NCI-H146 treated with DMSO at 0.1 percent for 48 hours (cell line): Measurements from ENCODE around the gene SHOC1.
"Not testable (repeated sequence)": the region's sequence is repeated elsewhere in the genome, so short reads cannot be mapped to it uniquely, and the experiment has no call there.

Experiments
- DNase-seq: peaks from one replicate; lab custom pipeline; 2025; ENCODE audit not compliant: unreplicated experiment; lab: John Stamatoyannopoulos, UW

The SHOC1 gene

DNA sequence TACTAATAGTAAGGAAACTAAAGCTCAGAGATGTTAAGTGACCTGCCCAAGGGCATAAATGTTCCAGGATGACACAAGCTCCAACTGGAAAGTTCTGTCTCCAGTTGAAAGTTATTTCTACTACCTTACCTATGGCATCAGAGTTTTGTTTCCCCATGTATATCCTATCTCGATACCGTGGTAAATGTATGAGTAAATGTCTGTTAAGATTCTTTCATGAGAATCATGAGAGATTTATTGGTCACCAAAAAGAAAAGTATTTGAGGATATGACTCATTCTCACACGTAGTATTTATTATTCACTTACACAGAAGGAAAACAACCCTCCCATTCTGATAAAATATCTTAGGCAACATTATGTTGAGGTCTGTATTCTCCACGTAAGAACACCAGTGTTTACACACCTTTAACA is 11.1 kb upstream of the SHOC1 start:
- no peak for DNase-seq

DNA sequence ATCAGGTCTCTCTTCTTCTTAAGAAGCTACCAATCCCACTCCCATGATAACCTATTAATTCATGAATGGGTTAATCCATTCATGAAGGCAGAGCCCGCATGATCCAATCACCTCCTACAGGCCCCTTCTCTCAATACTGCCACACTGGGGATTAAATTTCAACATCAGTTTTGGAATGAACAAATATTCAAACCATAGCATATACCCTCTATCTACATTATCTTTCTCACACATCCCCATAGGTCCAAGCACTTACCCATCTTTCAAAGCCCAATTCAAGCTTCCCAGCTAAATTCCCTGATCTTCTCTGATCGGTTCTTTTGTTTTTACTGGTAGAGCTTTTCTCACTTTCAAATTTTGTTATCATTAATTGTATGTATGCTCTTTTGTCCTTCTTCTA is 10.5 kb upstream of the SHOC1 start:
- no peak for DNase-seq

- no peak for DNase-seq
Observed at GRCh38 chr9:111804636-111805035, 9.9 kb upstream of the SHOC1 start.

DNA sequence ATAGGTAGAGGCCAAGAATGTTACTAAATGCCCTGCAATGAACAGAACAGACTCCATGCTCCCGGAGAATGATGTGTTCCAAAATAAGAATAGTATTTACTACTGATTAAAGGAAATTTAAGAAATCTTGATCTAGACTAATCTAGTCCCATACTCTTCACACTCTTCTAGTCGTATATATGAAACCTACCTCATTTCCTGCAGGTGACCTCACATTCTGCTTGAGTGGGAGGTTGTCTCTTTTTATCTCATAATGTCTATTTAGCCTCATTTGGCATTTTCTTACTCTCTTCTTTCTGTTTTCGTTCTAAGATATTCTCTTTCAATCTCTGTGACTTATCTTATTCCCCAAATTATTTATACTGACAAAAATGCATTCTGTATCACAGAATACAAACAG is 9.2 kb upstream of the SHOC1 start:
- DNase-seq, result no peak

- DNase-seq, result no peak
Observed at GRCh38 chr9:111799915-111800526, 5.3 kb upstream of the SHOC1 start.

GRCh38 chr9:111799506-111799905 is 4.8 kb upstream of the SHOC1 start:
- DNase-seq, result no peak

DNA sequence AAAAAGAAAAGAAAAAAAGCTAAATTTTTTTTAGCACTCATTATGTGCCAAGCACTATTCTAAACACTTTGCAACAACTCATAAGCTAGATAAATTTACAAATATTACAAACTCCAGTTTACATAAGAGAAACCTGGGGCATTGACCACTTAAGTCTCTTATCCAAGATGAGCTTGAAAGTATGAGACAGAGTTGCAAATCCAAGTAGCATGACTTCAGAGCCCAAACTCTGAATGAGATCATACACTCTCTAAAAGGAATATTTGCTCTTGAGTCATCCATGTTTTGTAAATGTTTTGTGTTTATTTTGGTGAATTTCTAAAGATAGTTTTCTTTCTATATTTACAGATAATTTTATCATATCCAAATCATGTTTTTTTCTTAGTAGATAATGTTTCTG is 4.0 kb upstream of the SHOC1 start:
- DNase-seq, result no peak

- DNase-seq, result no peak
Observed at GRCh38 chr9:111795557-111795839, 761 bp upstream of the SHOC1 start.

DNA sequence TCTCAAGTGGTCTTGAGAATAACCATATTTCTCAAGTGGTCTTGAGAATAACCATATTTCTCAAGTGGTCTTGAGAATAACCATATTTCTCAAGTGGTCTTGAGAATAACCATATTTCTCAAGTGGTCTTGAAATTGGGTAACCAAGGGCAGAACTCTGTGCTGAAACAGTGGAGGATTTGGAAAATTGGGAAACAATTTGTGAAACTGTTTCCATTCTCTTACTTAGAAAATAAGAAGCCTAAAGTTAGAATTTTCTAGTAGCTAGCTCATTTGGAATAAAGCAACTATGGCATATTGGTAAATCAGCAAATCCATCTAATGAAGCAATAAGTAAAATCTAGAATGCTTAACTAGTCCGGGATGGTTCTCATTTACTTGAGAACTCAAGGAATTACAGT is 2.9 kb downstream of the SHOC1 start:
- not testable (repeated sequence) for DNase-seq

GRCh38 chr9:111789881-111790280 is 4.9 kb downstream of the SHOC1 start:
- no peak for DNase-seq

DNA sequence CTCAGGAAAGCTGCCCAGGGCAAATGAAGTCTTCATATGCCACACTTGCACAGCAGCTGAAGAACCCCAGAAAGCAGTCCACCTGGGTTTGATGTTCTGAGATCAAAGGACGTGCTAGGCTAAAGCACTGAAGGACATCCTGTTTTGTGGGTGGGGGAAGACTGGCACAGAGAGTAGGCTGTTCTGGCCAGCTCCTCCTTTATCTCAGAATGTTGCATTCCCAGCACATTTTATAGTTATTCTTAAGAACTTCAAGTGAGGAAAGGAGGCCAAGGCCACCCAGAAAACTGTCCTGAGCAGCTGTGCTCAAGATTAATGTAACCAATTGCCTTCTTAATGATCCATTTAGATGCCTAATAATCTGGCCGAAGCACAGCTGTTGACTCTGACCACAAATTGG is 10.9 kb downstream of the SHOC1 start:
- DNase-seq, result no peak

DNA sequence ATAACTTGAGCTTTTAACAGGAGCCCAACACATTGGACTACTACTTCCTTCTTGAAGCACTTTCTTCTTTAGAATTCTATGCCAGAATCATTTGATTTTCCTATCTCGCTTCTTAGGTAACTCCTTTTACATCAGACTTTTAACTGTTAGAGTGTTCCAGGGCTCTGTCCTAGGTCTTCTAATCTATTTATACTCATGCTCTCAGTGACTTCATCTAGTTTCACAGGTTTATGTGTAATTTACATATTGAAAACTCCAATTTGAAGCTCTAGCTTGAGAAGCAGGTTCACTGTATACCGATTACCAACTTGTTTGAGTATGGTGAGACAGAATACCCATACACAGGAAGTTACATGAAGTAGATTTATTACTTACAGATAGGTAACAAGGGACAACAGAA is 11.3 kb downstream of the SHOC1 start:
- no peak for DNase-seq

DNA sequence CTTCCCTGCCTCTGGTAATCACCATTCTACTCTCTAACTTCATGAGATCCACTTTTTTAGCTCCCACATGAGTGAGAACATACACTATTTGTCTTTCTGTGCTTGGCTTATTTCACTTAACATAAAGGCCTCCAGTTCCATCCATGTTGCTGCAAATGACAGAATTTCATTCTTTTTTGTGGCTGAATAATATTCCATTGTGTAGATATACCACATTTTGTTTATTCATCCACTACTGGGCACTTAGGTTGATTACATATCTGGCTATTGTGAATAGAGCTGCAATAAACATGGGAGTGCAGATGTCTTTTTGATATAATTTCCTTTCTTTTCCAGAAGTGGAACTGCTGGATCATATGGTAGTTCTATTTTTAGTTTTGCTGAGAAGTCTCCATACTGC is 28.7 kb downstream of the SHOC1 start:
- DNase-seq, result no peak

DNA sequence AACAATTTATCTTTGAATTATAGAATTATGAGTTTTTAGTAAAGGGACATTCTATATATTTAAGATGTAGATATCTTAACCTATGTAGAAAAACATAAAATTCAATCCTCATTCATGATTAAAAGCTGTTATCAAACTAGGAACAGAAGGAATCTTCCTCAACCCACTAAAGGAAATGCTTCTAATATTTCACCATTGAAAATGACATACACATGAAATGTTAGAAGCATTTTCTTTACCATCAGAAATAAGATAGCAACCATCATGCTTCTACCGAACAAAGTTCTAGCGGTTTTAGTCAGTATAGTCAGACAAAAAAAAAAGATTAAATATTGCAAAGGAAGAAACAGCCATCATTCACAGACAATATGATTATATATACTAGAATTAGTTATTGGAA is 32.2 kb downstream of the SHOC1 start:
- DNase-seq, result no peak

GRCh38 chr9:111759762-111760639 is 34.7 kb downstream of the SHOC1 start:
- peak; percentile 14 for DNase-seq

DNA sequence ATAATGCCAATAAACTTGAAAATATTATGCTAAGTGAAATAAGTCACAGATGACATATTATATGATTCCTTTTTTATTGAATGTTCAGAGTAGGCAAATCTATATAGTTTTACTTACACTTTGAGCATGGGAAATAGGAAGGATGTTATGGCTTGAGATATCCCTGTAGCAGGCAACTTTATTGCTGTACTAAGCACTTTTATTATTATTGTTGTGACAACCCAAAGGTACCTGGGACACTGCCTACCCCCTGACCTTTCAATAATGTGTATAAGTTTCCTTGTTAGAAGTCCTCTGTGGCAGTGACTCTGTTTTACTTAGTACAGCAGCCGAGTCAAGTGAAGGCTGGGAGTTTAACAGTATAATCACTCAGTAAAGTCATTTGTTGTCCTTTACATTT is 39.9 kb downstream of the SHOC1 start:
- DNase-seq, result no peak

DNA sequence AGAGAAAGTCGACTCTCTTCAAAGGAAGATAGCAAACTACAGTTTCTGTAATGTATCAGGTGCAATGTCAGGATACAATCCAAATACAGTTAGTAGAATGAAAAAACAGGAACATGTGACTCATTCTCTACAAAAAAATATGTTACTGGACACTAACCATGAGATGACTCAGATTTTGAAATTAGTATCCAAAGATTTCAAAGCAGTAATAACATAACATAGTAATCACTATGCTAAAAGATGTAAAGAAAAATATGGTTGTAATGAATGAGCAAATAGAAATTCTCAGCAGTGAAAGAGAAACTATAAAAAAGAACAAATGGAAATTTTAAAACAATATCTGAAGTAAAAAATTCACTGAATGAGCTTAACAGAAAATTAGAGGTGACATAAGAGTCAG is 42.3 kb downstream of the SHOC1 start:
- no peak for DNase-seq
